Measurements from ENCODE around the gene TRPV6. TPM values are rescaled to one million over a fixed set of nuclear protein-coding genes. Genes with fewer than 3 reads are reported as not detected.

The TRPV6 gene
- total RNA-seq, 1 donor from 2014 or later: 7.6 TPM

- Histone ChIP-seq H3K36me3 (ENCODE audit: control insufficient read depth, insufficient read depth, low read length) (no peaks in the 10 kb centered on the region), H3K27me3 (ENCODE audit: control insufficient read depth, insufficient read depth, low read length) (no peaks in the 10 kb centered on the region)
Measured at GRCh38 chr7:142836426-142836825, 49.1 kb downstream of the TRPV6 start.

GRCh38 chr7:142835487-142835886, 50.1 kb downstream of the TRPV6 start:
- Histone ChIP-seq H3K36me3 (ENCODE audit: control insufficient read depth, insufficient read depth, low read length) (no peaks in the 10 kb centered on the region), H3K27me3 (ENCODE audit: control insufficient read depth, insufficient read depth, low read length) (no peaks in the 10 kb centered on the region), H3K4me3 (ENCODE audit: low read depth, low read length) (no peak overlapping the region)
- DNase-seq (ENCODE audit: low read depth): no peak
- no peak for TF ChIP-seq CTCF (IDR thresholded peaks at IDR 0.05; ENCODE audit: insufficient read depth, low read length, poor library complexity, severe bottlenecking)

More at GRCh38 chr7:142836426-142836825, 49.1 kb downstream of the TRPV6 start:
- no peak for DNase-seq (ENCODE audit: low read depth)
- no peak for TF ChIP-seq CTCF (IDR thresholded peaks at IDR 0.05; ENCODE audit: insufficient read depth, low read length, poor library complexity, severe bottlenecking)
- no peak overlapping the region for H3K4me3 ChIP-seq (ENCODE audit: low read depth, low read length)

GRCh38 chr7:142833174-142834048, 52.1 kb downstream of the TRPV6 start:
- TF ChIP-seq CTCF (IDR thresholded peaks at IDR 0.05; ENCODE audit: insufficient read depth, low read length, poor library complexity, severe bottlenecking): no peak
- no peak overlapping the region for H3K4me3 ChIP-seq (ENCODE audit: low read depth, low read length)
- H3K36me3 ChIP-seq (ENCODE audit: control insufficient read depth, insufficient read depth, low read length): no peaks in the 10 kb centered on the region
- DNase-seq (ENCODE audit: low read depth): no peak
- no peaks in the 10 kb centered on the region for H3K27me3 ChIP-seq (ENCODE audit: control insufficient read depth, insufficient read depth, low read length)

GRCh38 chr7:142832417-142832816, 53.1 kb downstream of the TRPV6 start:
- DNase-seq (ENCODE audit: low read depth): no peak
- Histone ChIP-seq H3K36me3 (ENCODE audit: control insufficient read depth, insufficient read depth, low read length) (no peaks in the 10 kb centered on the region), H3K27me3 (ENCODE audit: control insufficient read depth, insufficient read depth, low read length) (no peaks in the 10 kb centered on the region), H3K4me3 (ENCODE audit: low read depth, low read length) (no peak overlapping the region)
- TF ChIP-seq CTCF (IDR thresholded peaks at IDR 0.05; ENCODE audit: insufficient read depth, low read length, poor library complexity, severe bottlenecking): no peak

- no peaks in the 10 kb centered on the region for H3K36me3 ChIP-seq (ENCODE audit: control insufficient read depth, insufficient read depth, low read length)
- no peak overlapping the region for H3K4me3 ChIP-seq (ENCODE audit: low read depth, low read length)
- no peaks in the 10 kb centered on the region for H3K27me3 ChIP-seq (ENCODE audit: control insufficient read depth, insufficient read depth, low read length)
- DNase-seq (ENCODE audit: low read depth): no peak
- TF ChIP-seq CTCF (IDR thresholded peaks at IDR 0.05; ENCODE audit: insufficient read depth, low read length, poor library complexity, severe bottlenecking): no peak
Measured at GRCh38 chr7:142827951-142828500, 57.5 kb downstream of the TRPV6 start.
